NT2/D1 (cell line): Measurements from ENCODE around the gene NME8.

ENCODE experiments used
- SUZ12 ChIP-seq: IDR thresholded peaks from 2 replicates; pipeline ENCODE4 v1.6.1; 2011; ENCODE audit not compliant: insufficient read length, insufficient read depth; ENCODE audit errors: extremely low read depth
- YY1 ChIP-seq: IDR thresholded peaks from 2 replicates; pipeline ENCODE4 v1.6.1; 2011; ENCODE audit not compliant: insufficient read length, insufficient read depth
- ZNF274 ChIP-seq: IDR thresholded peaks from 2 replicates; pipeline ENCODE4 v1.6.1; 2011; ENCODE audit warnings: mild to moderate bottlenecking, low read depth, low read length

GRCh38 chr7:37820708-37821468 is 27.5 kb upstream of the NME8 start:
- TF ChIP-seq YY1 (no peak), SUZ12 (no peak), ZNF274 (no peak)
